AML-193 (cell line): ENCODE results near the gene MRGPRF.

Experiments used
- DNase-seq, 2 experiments: peaks; one replicate each; lab custom pipeline; 2025; lab: John Stamatoyannopoulos, UW

Gene MRGPRF

DNA sequence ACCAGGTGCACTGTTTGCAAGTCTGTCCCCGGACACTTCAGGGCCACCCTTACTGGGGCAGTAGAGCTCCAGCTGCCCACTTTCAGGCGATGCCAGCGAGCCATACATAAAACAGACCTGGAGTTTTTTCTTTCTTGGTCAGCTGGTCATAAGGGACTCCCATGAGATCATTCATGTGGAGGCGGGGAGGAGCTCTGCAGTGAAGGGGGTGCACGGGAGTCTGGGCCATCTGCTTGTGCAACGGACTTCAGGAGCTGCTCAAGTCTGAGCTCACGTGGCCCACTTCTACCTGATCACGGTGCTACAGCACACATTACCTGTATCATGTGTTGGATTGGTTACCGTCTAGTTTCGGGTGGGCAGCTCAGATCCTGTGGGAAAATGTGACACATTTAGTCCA, 9.2 kb upstream of the MRGPRF start:
- DNase-seq = no peak

- no peak for DNase-seq
Measured at GRCh38 chr11:69018924-69019323, 5.9 kb upstream of the MRGPRF start.

- DNase-seq = no peak
Measured at GRCh38 chr11:69017951-69018350, 4.9 kb upstream of the MRGPRF start.

GRCh38 chr11:69014898-69015549, 2.0 kb upstream of the MRGPRF start:
- no peak for DNase-seq

GRCh38 chr11:69014084-69014851, 1.2 kb upstream of the MRGPRF start:
- no peak for DNase-seq

GRCh38 chr11:69012092-69013008, 696 bp downstream of the MRGPRF start:
- peak; percentile 12 to 44 for DNase-seq

- no peak for DNase-seq
Measured at GRCh38 chr11:69011624-69012091, 1.4 kb downstream of the MRGPRF start.

DNA sequence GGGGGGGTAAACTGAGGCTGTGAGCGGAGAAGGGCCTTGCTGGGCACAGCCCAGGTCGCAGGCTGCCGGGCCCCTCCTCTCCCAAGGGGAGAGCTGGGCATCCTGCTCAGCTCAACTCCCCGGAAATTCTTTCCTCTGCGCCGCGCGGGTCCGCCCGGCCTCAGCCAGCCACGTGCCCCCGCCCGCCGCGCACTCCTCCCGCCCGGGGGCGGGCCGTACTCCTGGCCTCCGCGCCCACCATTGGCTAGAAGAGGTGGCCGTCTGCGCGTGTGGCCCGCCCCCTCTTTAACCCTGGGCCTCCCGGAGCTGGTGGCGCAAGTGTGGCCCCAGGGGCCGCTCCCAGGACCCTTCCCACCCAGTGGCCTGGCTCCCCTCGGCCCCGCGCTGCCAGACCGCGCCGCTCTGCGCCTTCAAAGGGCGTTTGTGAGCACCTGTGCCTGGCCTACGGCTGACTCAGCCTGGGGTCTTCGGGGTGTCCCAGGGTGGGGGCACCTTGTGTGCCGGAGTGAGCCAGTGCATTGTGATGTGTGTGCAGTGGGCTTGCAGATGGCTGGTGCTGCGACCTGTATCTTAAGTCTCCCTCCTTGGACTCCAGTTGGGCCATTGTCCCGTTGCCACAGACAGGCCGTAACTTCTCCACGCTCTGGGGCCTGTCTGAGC, 2.0 kb downstream of the MRGPRF start:
- no peak for DNase-seq

DNA sequence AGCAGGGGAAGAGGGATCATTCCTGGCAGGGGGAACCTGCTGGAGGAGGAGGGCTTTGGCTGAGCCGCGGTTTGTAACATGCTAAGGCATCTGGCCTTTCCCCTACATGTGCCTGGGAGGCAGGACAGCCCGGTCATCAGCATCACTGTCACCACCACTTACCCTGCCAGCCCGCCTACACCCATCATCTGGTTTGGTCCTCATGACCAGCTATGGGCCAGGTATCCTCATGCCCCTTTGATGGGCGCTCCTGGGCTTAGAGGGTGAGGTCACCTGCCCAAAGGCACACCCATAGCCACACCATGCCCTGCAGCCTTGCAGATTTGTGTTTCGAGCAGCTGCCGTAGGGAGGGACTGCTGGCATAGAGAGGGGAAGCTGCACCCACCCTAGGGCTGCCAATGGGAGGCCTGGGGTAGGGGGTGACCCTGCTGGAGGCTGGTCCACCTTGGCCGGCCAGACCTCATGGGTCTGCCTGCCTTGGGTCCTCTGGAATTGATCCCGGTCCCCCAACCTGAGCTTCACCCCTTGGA, 2.6 kb downstream of the MRGPRF start:
- DNase-seq = no peak

DNA sequence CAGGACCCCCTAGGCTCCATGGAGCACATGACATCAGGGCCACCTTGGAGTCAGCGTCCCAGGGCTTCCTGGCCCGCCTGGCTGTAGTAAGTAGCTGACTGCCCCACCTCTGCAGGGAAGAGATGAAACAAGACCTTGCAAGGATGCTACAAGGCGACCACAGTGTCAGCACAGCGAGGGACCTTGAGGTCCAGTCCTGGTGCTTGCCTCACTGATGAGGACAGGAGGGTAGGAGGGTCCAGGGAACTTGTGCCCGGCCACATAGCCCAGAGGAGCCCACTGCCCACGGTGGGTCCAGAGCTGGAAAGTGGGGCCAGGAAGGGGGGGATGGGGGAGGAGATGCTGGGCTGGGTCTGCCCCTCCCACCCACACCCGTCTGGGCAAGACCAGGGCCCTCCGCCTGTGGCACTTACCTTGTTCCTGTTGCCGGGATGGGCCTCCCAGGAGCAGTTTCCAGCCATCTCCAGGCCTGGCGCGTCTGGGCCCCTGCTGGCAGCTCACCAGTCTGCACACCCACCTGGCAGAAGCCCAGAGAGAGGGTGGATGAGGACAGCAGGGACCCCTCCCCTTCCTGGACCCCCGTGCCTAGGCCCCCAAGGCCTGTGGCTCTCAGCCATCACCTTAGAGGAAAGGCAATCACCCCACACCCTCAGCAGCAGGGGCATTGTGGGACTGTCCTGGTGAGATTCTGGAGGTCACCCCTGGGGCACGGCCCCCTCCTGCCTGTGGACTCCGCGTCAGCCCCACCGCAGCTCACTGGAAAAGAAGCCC, 3.4 kb downstream of the MRGPRF start:
- DNase-seq = no peak

- no peak for DNase-seq
Measured at GRCh38 chr11:69008737-69009440, 4.2 kb downstream of the MRGPRF start.

DNA sequence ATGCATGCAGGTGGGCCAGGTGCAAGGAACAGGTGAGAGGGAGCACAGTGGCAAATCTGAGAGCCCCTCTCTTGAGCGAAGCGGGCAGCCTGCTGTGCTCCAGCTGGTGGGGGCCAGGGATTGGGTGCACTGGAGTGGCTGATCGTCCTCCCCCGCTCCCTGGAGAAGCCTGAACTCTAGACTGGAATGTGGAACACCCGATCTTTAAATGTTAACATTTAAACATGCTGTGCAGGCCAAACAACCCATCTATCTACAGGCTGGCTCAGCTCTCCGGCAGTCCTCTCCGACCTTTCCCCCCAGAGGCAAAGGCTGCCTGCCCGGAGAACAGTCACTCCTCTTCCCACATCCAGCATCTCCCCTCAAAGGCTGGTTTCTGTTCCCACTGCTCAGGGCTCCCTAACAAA, 5.1 kb downstream of the MRGPRF start:
- DNase-seq = no peak

GRCh38 chr11:69006816-69007215, 6.2 kb downstream of the MRGPRF start:
- no peak for DNase-seq

DNA sequence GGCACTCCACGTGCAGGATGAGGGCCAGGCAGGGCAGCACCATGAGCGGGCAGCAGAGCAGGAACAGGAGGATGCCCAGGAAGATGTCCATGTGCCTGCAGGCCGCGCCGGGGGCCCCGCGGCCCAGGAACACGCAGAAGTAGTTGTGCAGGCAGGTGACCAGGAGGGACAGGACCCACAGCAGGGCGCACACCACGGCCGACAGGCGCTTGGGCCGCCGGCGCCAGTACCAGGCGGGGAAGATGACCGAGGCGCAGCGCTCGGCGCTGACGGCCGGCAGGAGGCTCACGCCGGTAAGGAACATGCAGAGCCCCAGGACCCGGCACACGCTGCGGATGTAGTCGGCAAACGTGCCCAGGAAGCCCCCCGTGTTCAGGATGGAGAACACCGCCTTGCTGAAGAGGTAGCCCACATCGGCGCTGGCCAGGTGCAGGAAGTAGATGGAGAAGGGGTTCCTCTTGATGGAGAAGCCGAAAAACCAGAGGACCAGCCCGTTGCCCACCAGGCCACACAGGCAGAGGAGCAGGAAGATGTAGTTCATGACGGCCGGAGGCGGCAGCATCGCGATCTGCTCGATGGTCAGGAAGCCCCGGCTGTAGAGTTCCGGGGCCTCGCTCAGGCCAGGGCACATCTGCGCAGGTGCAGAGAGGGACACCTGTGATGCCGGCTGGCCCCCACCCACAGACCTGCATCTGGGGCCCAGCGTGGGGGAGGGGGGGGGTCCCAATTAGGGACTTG, 7.2 kb downstream of the MRGPRF start:
- DNase-seq = no peak

DNA sequence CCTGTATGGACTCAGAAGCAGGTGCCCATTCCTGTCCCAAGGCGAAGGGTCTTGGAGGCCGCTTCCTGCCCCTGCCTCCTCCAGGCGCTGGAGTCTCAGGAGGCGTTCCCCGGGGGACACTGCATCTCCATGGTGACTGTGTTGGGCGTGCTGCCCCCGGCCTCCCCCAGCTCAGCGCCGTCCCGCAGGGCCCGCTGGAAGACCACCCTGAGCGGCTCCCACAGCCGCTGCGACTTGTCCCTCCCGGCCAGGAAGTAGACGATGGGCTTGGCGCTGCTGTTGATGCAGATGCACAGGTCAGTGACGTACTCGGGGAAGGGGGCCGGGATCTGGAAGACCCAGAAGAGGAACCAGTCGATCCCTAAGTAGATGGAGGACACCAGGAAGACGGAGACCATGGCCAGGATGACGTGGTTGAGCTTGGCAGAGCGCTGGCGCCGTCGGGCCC, 7.8 kb downstream of the MRGPRF start:
- no peak for DNase-seq

DNA sequence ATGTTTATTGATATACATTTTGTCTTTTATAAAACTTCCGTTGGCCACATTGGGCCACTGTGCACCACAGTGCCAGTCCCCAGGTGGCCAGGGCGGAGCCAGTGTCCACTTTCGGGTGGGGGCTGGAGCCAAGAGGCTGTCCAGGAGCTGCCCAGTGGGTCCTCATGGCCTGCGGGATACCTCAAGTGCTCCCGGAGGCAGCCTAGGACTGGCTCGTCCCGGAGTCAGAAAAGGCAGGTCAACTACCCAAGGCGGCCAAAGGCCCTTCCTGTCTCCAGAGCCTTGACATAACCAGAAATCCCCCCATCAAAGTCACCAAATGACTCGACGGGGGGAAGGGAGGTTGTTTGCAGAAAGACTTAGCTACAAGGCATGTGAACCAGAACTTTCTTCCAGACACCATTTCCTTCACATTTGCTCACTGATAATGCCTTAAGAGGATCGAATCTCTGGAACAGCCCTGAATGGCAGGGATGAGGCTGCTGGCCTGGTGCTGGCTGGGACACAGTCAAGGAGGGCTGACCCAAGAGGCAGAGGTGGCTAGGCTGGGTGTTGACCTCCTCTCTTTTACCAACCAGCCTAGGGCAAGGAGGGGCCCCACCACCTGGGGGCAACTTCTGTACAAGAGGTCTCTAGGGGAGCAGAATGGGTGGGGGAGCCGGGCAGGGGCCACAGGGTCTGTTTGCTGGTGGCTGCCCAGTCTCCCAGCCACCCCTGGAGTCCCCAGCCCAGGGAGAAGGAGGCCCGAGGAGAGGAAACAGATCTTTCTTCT, 8.4 kb downstream of the MRGPRF start:
- DNase-seq = no peak

- DNase-seq = no peak
Measured at GRCh38 chr11:69003866-69004367, 9.1 kb downstream of the MRGPRF start.

DNA sequence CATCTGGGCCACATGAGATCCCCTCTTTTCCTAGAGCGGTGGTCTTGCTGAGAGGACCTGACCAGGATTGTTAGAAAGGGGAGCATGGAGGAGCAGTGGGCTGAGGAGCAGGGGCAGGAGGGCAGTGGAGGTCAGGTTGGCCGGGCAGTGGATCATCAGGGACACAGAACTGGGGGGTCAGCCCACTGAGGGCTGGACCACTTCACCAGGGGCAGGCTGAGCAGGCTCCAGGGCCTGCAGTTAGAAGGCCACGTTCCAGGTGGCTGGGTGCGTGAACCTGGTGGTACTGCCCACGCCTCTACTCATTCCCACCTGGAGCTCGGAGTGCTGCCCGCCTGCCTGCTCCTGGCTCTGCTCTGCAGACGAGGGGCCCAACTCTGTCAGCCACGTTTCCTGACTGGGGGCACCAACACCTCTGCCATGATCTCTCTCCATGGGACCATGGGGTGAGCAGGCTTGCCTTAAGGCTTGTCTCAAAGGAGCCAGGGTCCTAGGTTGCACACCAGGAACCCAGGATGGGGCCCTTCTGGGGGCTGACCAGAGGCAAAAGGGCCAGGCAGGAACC, 9.7 kb downstream of the MRGPRF start:
- DNase-seq = no peak
